Naive B cell (primary cell): Measurements from ENCODE around the gene LCP1. TPM values are rescaled to one million over a fixed set of nuclear protein-coding genes. Genes with fewer than 3 reads are reported as not detected.

Source experiments
- ATAC-seq, 2 donors: fragments of 150-1000 bp; cut with Tn5 transposase; 2 replicates each; pipeline ENCODE4 v1.10.0; 2021; ENCODE audit warnings: low read depth in 2 of 2, mild to moderate bottlenecking in 2 of 2, moderate library complexity in 2 of 2
- DNase-seq: peaks from one replicate; pipeline ENCODE4 v3.0.0; 2022
- H3K27ac Mint-ChIP-seq, 6 donors: one replicate each; pipeline ENCODE4 v1.8.0; 2020 to 2022; ENCODE audit warnings: mild to moderate bottlenecking in 6 of 6, mixed read lengths in 6 of 6, moderate library complexity in 5 of 6, inconsistent platforms in 2 of 6
- H3K27me3 Mint-ChIP-seq, 3 donors: one replicate each; pipeline ENCODE4 v1.8.0; 2021 to 2022; ENCODE audit warnings: mixed read lengths in 3 of 3, mild to moderate bottlenecking in 1 of 3
- H3K36me3 Mint-ChIP-seq, 2 donors: one replicate each; pipeline ENCODE4 v1.8.0; 2020 to 2022; ENCODE audit warnings: mixed read lengths in 2 of 2, inconsistent platforms in 1 of 2, mild to moderate bottlenecking in 1 of 2
- H3K4me1 Mint-ChIP-seq, 3 donors: one replicate each; pipeline ENCODE4 v1.8.0; 2020 to 2022; ENCODE audit warnings: mixed read lengths in 3 of 3, inconsistent platforms in 1 of 3, mild to moderate bottlenecking in 1 of 3, moderate library complexity in 1 of 3
- H3K4me3 Mint-ChIP-seq, 8 donors: one replicate each; pipeline ENCODE4 v1.8.0; 2020 to 2022; ENCODE audit warnings: mild to moderate bottlenecking in 8 of 8, mixed read lengths in 8 of 8, moderate library complexity in 8 of 8, inconsistent platforms in 2 of 8
- H3K9me3 Mint-ChIP-seq, 7 donors: one replicate each; pipeline ENCODE4 v1.8.0; 2020 to 2022; ENCODE audit warnings: mixed read lengths in 7 of 7, mild to moderate bottlenecking in 5 of 7, inconsistent platforms in 2 of 7, moderate library complexity in 1 of 7
- polyA plus RNA-seq, 6 donors: library from polyadenylated mRNA; unstranded; fragments of 300-500 nt; fragmentation: Illumina TruSeq; gene quantifications; one replicate each; pipeline ENCODE4 v1.2.3, GENCODE V29; 2021; ENCODE audit warnings: low read depth in 6 of 6

Gene LCP1
- polyA plus RNA-seq, 6 donors from 2014 or later, result 701 to 1,116 (median 814) TPM

DNA sequence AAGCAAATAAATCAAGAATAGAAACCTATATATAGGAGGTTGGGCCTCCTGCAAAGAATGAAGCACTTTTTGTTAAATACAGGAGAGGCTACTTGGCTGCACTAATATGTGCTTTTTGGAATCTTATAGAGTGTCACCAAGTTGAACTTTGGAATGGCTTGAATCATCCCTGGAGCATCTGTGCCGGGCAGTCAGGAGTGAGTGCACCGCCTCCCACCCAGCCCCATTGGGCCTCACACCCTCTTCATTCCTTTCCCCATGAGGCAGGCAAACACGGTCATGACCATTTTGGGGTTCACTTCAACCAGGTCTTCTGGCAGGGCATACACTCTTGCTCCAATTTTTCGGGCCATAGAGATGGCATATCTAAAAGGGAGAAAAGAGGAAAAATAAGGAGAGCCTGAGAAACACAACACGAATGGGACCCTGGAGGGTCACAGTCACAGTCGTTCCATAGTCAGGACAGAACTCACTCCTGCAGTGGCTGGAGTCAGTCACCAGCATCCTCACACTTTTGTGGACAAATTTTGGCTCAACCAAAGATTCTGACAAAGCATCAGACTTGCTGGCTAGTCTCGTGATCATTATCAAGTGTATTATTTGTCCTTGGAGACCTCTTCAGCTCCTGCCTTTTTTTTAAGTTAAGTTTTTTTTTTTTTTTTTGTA lies 54.5 kb downstream of the LCP1 start:
- H3K9me3 Mint-ChIP-seq, result no peaks in the 10 kb centered on the region
- DNase-seq (no peak), ATAC-seq (no peak)
- no peaks in the 10 kb centered on the region for H3K27me3 Mint-ChIP-seq
- H3K4me3 Mint-ChIP-seq, result no peak overlapping the region
- H3K4me1 Mint-ChIP-seq, result peaks cover 22 to 36% (median 30%) of the 10 kb centered on the region in 3 donors
- H3K36me3 Mint-ChIP-seq, result peaks cover 18 to 29% of the 10 kb centered on the region in 2 donors
- H3K27ac Mint-ChIP-seq, result peak overlapping the region in 4 of 6 donors; percentile 82 to 90 (median 87)

DNA sequence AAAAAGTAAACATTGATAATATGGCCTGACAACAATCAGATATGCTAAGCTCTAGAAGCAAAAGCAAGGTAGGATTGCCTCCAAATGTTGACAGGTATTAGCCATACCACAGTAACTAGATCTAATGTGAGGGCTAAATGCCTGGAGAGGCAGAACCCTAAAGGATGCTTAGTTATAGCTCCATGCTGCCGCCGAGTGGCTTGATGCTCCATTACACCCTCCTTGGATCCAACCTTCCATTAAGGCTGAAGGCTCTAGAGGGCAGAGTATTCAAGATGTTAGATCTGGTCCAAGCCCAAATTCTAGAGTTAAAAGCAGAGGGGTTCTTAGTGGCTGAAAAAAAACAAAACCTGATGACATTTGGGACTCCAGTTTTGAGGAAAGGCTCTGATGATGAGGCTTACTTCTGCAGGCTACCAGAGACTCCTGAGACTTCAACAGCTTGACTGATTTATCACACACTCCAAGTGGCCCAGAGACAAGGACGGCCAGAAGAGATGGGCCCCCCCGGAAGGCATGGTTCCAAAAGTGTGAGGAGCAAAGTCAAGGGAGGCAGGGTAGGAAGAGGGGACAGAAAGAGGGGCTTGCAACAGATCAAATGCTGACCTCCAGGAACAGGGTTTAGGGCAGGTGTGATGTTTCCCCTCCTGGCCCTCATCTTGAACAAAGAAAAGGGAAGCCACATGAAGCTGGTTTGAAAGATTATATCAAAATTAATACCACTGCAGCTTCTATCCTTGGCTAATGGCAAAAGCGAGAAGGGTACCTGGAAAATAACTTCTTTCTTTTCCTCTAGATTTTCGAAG lies 55.2 kb downstream of the LCP1 start:
- peak; percentile 89 to 90 for ATAC-seq
- Mint-ChIP-seq H3K27ac (peak overlapping the region; percentile 15 to 96 (median 85)), H3K9me3 (no peaks in the 10 kb centered on the region), H3K36me3 (peaks cover 15 to 29% of the 10 kb centered on the region in 2 donors), H3K4me3 (no peak overlapping the region), H3K4me1 (peaks cover 23 to 36% (median 30%) of the 10 kb centered on the region in 3 donors), H3K27me3 (no peaks in the 10 kb centered on the region)
- DNase-seq, result peak; percentile 37

- peak overlapping the region; percentile 46 to 91 (median 80) for H3K27ac Mint-ChIP-seq
- ATAC-seq, result peak in 1 of 2 donors; percentile 5
- no peak overlapping the region for H3K4me3 Mint-ChIP-seq
- H3K4me1 Mint-ChIP-seq, result peaks cover 26 to 36% (median 30%) of the 10 kb centered on the region in 3 donors
- H3K36me3 Mint-ChIP-seq, result peaks cover 15 to 26% of the 10 kb centered on the region in 2 donors
- no peaks in the 10 kb centered on the region for H3K9me3 Mint-ChIP-seq
- H3K27me3 Mint-ChIP-seq, result no peaks in the 10 kb centered on the region
- DNase-seq, result no peak
These were observed 55.9 kb downstream of the LCP1 start for GRCh38 chr13:46126056-46126455.

GRCh38 chr13:46124967-46125933 lies 56.7 kb downstream of the LCP1 start:
- Mint-ChIP-seq H3K9me3 (no peaks in the 10 kb centered on the region), H3K4me1 (peaks cover 26 to 36% (median 30%) of the 10 kb centered on the region in 3 donors), H3K27me3 (no peaks in the 10 kb centered on the region), H3K4me3 (peak overlapping the region in 3 of 8 donors; percentile 0 to 61 (median 4)), H3K36me3 (peaks cover 15 to 18% of the 10 kb centered on the region in 2 donors), H3K27ac (peak overlapping the region; percentile 46 to 91 (median 79))
- DNase-seq, result no peak
- ATAC-seq, result peak in 1 of 2 donors; percentile 15

GRCh38 chr13:46124531-46124966 lies 57.4 kb downstream of the LCP1 start:
- H3K36me3 Mint-ChIP-seq, result peaks cover 11 to 17% of the 10 kb centered on the region in 2 donors
- no peaks in the 10 kb centered on the region for H3K9me3 Mint-ChIP-seq
- peak overlapping the region; percentile 46 to 91 (median 68) for H3K27ac Mint-ChIP-seq
- H3K4me3 Mint-ChIP-seq, result peak overlapping the region in 4 of 8 donors; percentile 0 to 61 (median 20)
- peaks cover 26 to 36% (median 30%) of the 10 kb centered on the region in 3 donors for H3K4me1 Mint-ChIP-seq
- no peaks in the 10 kb centered on the region for H3K27me3 Mint-ChIP-seq
- DNase-seq (no peak), ATAC-seq (peak in 1 of 2 donors; percentile 15)

GRCh38 chr13:46122304-46122703 lies 59.7 kb downstream of the LCP1 start:
- no peak for ATAC-seq
- no peaks in the 10 kb centered on the region for H3K27me3 Mint-ChIP-seq
- H3K27ac Mint-ChIP-seq, result no peak overlapping the region
- H3K36me3 Mint-ChIP-seq, result peaks cover 0 to 10% of the 10 kb centered on the region in 2 donors
- no peak for DNase-seq
- H3K4me3 Mint-ChIP-seq, result no peak overlapping the region
- H3K4me1 Mint-ChIP-seq, result peaks cover 26 to 36% (median 28%) of the 10 kb centered on the region in 3 donors
- no peaks in the 10 kb centered on the region for H3K9me3 Mint-ChIP-seq

GRCh38 chr13:46121597-46122163 lies 60.3 kb downstream of the LCP1 start:
- peaks cover 25 to 32% (median 26%) of the 10 kb centered on the region in 3 donors for H3K4me1 Mint-ChIP-seq
- H3K9me3 Mint-ChIP-seq, result no peaks in the 10 kb centered on the region
- no peaks in the 10 kb centered on the region for H3K27me3 Mint-ChIP-seq
- no peak overlapping the region for H3K4me3 Mint-ChIP-seq
- ATAC-seq (no peak), DNase-seq (no peak)
- peak overlapping the region in 3 of 6 donors; percentile 3 to 80 (median 71) for H3K27ac Mint-ChIP-seq
- peaks cover 0 to 5% of the 10 kb centered on the region in 2 donors for H3K36me3 Mint-ChIP-seq

- DNase-seq (no peak), ATAC-seq (no peak)
- H3K4me3 Mint-ChIP-seq, result no peak overlapping the region
- no peaks in the 10 kb centered on the region for H3K9me3 Mint-ChIP-seq
- no peaks in the 10 kb centered on the region for H3K27me3 Mint-ChIP-seq
- H3K4me1 Mint-ChIP-seq, result peaks cover 21 to 28% (median 26%) of the 10 kb centered on the region in 3 donors
- peak overlapping the region in 1 of 6 donors; percentile 3 for H3K27ac Mint-ChIP-seq
- H3K36me3 Mint-ChIP-seq, result no peaks in the 10 kb centered on the region
These were observed 60.9 kb downstream of the LCP1 start for GRCh38 chr13:46121033-46121432.

- ATAC-seq, result no peak
- H3K36me3 Mint-ChIP-seq, result no peaks in the 10 kb centered on the region
- no peaks in the 10 kb centered on the region for H3K9me3 Mint-ChIP-seq
- DNase-seq, result no peak
- no peaks in the 10 kb centered on the region for H3K27me3 Mint-ChIP-seq
- H3K4me1 Mint-ChIP-seq, result peaks cover 14 to 20% (median 18%) of the 10 kb centered on the region in 3 donors
- peak overlapping the region in 1 of 6 donors; percentile 72 for H3K27ac Mint-ChIP-seq
- no peak overlapping the region for H3K4me3 Mint-ChIP-seq
These were observed 61.9 kb downstream of the LCP1 start for GRCh38 chr13:46119883-46120614.

DNA sequence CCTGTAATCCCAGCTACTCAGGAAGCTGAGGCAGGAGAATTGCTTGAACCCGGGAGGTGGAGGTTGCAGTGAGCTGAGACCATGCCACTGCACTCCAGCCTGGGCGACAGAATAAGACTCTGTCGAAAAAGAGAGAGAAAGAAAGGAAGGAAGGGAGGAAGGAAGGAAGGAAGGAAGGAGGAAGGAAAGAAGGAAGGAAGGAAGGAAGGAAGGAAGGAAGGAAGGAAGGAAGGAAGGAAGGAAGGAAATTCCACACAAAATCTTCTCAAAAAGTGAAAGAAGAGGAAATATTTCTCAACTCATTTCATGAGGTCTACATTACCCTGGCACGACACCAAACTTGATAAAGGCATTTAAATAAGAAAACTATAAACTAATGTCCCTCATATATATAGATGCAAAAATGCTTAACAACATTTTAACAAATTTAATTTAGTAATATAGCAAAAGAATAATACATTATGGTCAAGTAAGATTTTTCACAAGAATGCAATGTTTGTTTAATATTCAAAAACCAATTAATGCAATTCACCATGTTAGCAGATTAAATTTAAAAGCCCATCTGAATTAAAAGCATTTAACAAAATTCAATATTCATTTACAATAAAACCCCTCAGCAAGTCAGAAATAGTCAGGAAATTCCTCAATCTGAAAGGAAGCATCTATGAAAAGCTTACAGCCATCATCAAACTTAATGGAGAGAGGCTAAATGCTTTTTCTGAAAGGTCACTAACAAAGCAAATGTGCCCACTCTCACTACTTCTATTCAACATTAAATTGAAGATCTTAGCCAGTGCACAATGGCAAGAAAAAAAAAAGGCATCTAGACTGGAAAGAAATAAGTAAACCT lies 65.1 kb downstream of the LCP1 start:
- DNase-seq, result no peak
- no peak overlapping the region for H3K4me3 Mint-ChIP-seq
- H3K4me1 Mint-ChIP-seq, result peaks cover 0 to 4% (median 0%) of the 10 kb centered on the region in 3 donors
- ATAC-seq, result no peak
- H3K36me3 Mint-ChIP-seq, result no peaks in the 10 kb centered on the region
- no peaks in the 10 kb centered on the region for H3K9me3 Mint-ChIP-seq
- H3K27ac Mint-ChIP-seq, result peak overlapping the region in 1 of 6 donors; percentile 43
- peaks cover 6 to 16% (median 9%) of the 10 kb centered on the region in 3 donors for H3K27me3 Mint-ChIP-seq

GRCh38 chr13:46114613-46115012 lies 67.4 kb downstream of the LCP1 start:
- H3K27me3 Mint-ChIP-seq, result peaks cover 11 to 30% (median 20%) of the 10 kb centered on the region in 3 donors
- DNase-seq (no peak), ATAC-seq (no peak)
- no peaks in the 10 kb centered on the region for H3K4me1 Mint-ChIP-seq
- H3K27ac Mint-ChIP-seq, result no peak overlapping the region
- peaks cover 0 to 4% of the 10 kb centered on the region in 2 donors for H3K36me3 Mint-ChIP-seq
- no peaks in the 10 kb centered on the region for H3K9me3 Mint-ChIP-seq
- H3K4me3 Mint-ChIP-seq, result no peak overlapping the region
